GM23248 (cell line): ENCODE measurements around the gene STMND1. TPM values are rescaled to one million over a fixed set of nuclear protein-coding genes. Genes with fewer than 3 reads are reported as not detected.

Experiments
- DNase-seq: peaks from one replicate; pipeline ENCODE4 v3.0.0-alpha.2; 2015
- H2AFZ ChIP-seq: fragments of 200-600 bp; sonication (generic); 2 replicates; pipeline ENCODE4 v1.6.1; 2016; ENCODE audit warnings: antibody characterized with exemption
- H3F3A ChIP-seq: fragments of 200-600 bp; sonication (generic); 2 replicates; pipeline ENCODE4 v1.6.1; 2016; ENCODE audit warnings: mild to moderate bottlenecking, antibody characterized with exemption, mixed run types; ENCODE audit not compliant: insufficient read depth
- H3K27ac ChIP-seq: fragments of 200-600 bp; sonication (generic); 2 replicates; pipeline ENCODE4 v1.5.1; 2016; ENCODE audit warnings: mild to moderate bottlenecking
- H3K27me3 ChIP-seq: fragments of 200-600 bp; sonication (generic); replicated peaks from 2 replicates; pipeline ENCODE4 v1.6.1; 2016; ENCODE audit warnings: mild to moderate bottlenecking; ENCODE audit not compliant: insufficient read depth
- H3K36me3 ChIP-seq: fragments of 200-600 bp; sonication (generic); 2 replicates; pipeline ENCODE4 v1.6.1; 2016; ENCODE audit warnings: low read depth, mild to moderate bottlenecking
- H3K4me1 ChIP-seq: fragments of 200-600 bp; sonication (generic); 2 replicates; pipeline ENCODE4 v1.6.1; 2016; ENCODE audit warnings: mild to moderate bottlenecking; ENCODE audit not compliant: insufficient read depth
- H3K4me2 ChIP-seq: fragments of 200-600 bp; sonication (generic); one replicate; pipeline ENCODE4 v1.6.1; 2016; ENCODE audit warnings: mild to moderate bottlenecking; ENCODE audit not compliant: unreplicated experiment
- H3K4me3 ChIP-seq: fragments of 200-600 bp; sonication (generic); 2 replicates; pipeline ENCODE4 v1.5.1; 2016; ENCODE audit warnings: mild to moderate bottlenecking
- H3K79me2 ChIP-seq: fragments of 200-600 bp; sonication (generic); 2 replicates; pipeline ENCODE4 v1.6.1; 2016; ENCODE audit warnings: mild to moderate bottlenecking; ENCODE audit not compliant: insufficient read depth
- H3K9ac ChIP-seq: fragments of 200-600 bp; sonication (generic); 2 replicates; pipeline ENCODE4 v1.6.1; 2016; ENCODE audit warnings: mild to moderate bottlenecking
- H3K9me2 ChIP-seq: fragments of 200-600 bp; sonication (generic); 2 replicates; pipeline ENCODE4 v1.6.1; 2016; ENCODE audit warnings: mixed run types, mild to moderate bottlenecking, moderate library complexity; ENCODE audit not compliant: insufficient read depth
- H3K9me3 ChIP-seq: fragments of 200-600 bp; sonication (generic); one replicate; pipeline ENCODE4 v1.6.1; 2017; ENCODE audit warnings: low read depth
- H4K20me1 ChIP-seq: fragments of 200-600 bp; sonication (generic); 2 replicates; pipeline ENCODE4 v1.6.0; 2016; ENCODE audit not compliant: insufficient read depth
- EZH2 ChIP-seq: fragments of 200-600 bp; sonication (generic); IDR thresholded peaks from 2 replicates; pipeline ENCODE4 v1.6.1; 2018; ENCODE audit warnings: antibody characterized with exemption, mild to moderate bottlenecking; ENCODE audit not compliant: insufficient read depth, poor library complexity, severe bottlenecking
- EZH2phosphoT487 ChIP-seq: fragments of 200-600 bp; sonication (generic); IDR thresholded peaks from 2 replicates; pipeline ENCODE4 v1.6.1; 2018; ENCODE audit warnings: antibody characterized with exemption, moderate library complexity, mild to moderate bottlenecking, low read depth; ENCODE audit not compliant: insufficient read depth
- WGBS, 2 experiments: methylation state at CpG; one replicate each; pipeline ENCODE4 v1.1.6; 2015 to 2017; ENCODE audit warnings: low lambda C conversion rate in 2 of 2, low coverage in 1 of 2; ENCODE audit errors: missing lambda C conversion rate in 2 of 2; 5-methylcytosine and 5-hydroxymethylcytosine counted together
- in situ Hi-C: fragments of 300-500 bp; cut with MboI; formaldehyde crosslinking; loops from 2 replicates; pipeline ENCODE4 v1.15.0; 2020
- polyA plus RNA-seq: library from polyadenylated mRNA; unstranded; fragments of >200 nt; fragmentation: Nextera tagmentation; extraction: Ambion mirVana; gene quantifications from 2 replicates; pipeline ENCODE4 v1.2.1, GENCODE V29; 2016
- total RNA-seq: library from RNA; depleted of rRNA; stranded (reverse); fragments of >200 nt; shearing (Covaris generic); gene quantifications from 2 replicates; pipeline ENCODE4 v1.2.3, GENCODE V29; 2014

The STMND1 gene
- total and polyA plus RNA-seq, 2 experiments from 2014 or later = not detected

DNA sequence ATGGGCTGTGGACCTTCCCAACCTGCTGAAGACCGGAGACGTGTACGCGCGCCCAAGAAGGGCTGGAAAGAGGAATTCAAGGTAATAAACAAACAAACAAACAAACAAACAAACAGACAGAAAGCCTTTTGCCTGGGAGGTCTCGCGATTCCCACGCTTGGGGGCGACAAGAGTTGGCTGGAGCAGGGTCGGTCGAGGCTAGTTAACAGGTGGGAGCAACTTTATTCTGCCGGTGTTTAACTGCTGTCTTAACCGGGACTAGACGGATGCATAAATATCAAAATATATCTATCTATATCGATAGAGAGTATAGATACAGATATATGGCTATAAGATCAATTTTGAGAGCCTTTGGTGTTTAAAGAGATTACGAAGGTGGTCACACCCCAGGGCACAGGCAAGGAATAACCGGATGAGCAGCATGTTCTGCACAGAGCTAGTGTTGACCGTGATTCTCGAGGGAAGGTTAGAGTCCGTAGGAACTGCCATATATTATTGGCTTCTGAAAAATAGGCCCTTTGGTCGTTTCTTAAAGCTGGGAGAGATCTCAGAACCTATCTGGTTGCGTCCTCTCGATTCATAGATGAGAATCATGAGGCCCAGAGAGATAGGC, 514 bp downstream of the STMND1 start:
- Histone ChIP-seq H3F3A (peaks cover 2% of the 10 kb centered on the region; the same call in 1 of the 2 replicates), H3K36me3 (no peaks in the 10 kb centered on the region), H2AFZ (peak overlapping the region; percentile 70), H3K27ac (no peak overlapping the region), H3K4me2 (peak overlapping the region; percentile 98), H3K4me3 (peak overlapping the region; percentile 70), H3K9me2 (no peaks in the 10 kb centered on the region), H4K20me1 (no peaks in the 10 kb centered on the region), H3K79me2 (no peaks in the 10 kb centered on the region), H3K4me1 (peaks cover 10% of the 10 kb centered on the region), H3K9ac (0 out of 2 replicates have a peak overlapping the region, but pooled peaks have one; percentile 13), H3K27me3 (peaks cover 26% of the 10 kb centered on the region), H3K9me3 (no peaks in the 10 kb centered on the region)
- 32 to 34% methylated on average over 21 to 23 of the region's 23 CpGs for WGBS, 2 experiments
- TF ChIP-seq EZH2 (no peak), EZH2phosphoT487 (no peak)
- in situ Hi-C loops = no loop called here
- no peak for DNase-seq

DNA sequence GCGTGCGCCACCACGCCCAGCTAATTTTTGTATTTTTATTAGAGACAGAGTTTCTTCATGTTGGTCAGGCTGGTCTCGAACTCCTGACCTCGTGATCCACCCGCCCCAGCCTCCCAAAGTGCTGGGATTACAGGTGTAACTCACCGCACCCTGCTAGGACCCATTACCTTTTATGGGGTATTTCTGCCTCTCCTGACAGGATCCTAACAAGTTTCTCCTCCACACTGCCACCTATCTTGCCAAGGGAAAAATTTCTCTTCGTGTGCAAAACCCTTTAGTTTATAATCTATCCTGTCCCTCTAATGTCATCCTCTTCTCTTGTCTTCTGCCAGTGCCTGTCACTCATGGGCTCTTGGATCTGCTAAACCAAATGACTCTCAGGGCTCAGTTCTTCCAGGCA, 1.9 kb downstream of the STMND1 start:
- H3K4me3 ChIP-seq = no peak overlapping the region
- H3K9me3 ChIP-seq = no peaks in the 10 kb centered on the region
- H3K36me3 ChIP-seq = no peaks in the 10 kb centered on the region
- no peaks in the 10 kb centered on the region for H3K9me2 ChIP-seq
- H3K9ac ChIP-seq = no peak overlapping the region
- no peaks in the 10 kb centered on the region for H3K79me2 ChIP-seq
- H2AFZ ChIP-seq = no peak overlapping the region
- peaks cover 26% of the 10 kb centered on the region for H3K27me3 ChIP-seq
- H3F3A ChIP-seq = peaks cover 14% of the 10 kb centered on the region
- TF ChIP-seq EZH2phosphoT487 (no peak), EZH2 (no peak)
- peak; percentile 34 for DNase-seq
- no peak overlapping the region for H3K27ac ChIP-seq
- no peaks in the 10 kb centered on the region for H4K20me1 ChIP-seq
- H3K4me2 ChIP-seq = no peak overlapping the region
- peaks cover 21% of the 10 kb centered on the region for H3K4me1 ChIP-seq
- WGBS, 2 experiments = 66 to 68% methylated on average over 8 of the region's 8 CpGs
- in situ Hi-C loops = no loop called here

DNA sequence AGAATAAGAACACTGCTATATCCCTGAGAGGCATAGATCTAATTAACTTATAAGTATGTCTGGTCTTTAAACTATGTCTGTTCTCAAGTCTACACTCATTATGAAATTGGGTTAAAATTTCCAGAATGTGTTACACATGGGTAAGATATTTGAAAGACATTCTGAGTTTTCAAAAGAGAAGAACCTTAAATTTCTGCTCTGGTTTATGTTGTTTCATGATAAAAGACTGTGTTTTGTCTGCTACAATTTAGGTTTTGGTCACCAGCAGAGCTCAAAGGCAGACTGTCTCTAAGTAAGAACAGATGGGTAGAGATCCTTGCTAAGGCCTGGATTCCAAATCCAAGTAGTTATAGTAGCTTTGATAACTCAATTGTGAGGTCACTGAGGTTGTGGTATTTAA, 6.0 kb downstream of the STMND1 start:
- H3K27ac ChIP-seq = peak overlapping the region; percentile 16

DNA sequence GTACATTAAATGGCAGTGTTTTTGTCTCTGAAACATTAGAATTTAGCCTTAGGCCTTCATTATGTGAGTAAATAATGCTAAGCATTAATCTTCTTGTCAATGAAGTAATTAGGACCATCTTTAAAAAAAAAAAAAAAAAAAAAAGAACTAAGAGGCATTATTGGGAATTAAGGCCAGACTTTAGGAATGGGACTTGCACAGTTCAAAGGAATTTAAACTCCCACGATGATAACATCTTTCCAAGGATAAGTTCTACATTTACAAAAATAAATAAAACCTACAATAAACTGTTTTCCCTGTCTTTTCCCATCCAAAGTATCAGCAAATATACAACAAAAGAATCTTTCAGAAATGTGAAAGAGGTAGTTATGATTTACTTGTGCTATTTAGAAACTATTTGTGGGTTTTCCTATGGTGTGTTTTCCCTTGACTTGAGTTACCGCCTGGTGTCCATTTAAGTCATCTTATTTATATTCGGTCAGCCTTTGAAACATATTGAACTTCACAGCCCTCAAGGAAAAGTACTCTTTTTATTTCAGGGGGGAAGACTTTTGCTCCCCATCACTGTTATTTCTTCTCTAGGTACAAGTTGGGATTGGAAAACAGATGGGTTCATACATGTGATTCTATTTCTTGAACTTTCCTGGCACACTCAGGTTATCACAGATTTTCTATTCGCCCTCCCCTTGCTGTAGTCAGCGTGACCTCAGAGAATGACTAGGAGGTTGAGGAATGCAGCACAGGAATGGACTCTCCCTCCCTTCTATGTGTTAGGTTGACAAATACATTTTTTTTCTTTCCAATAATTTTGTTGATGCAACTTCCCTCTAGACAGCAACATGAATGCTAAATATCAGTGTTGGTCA, 13.6 kb downstream of the STMND1 start:
- peak overlapping the region; percentile 51; the same call in 1 of the 2 replicates for H2AFZ ChIP-seq
- 41 to 45% methylated on average over 5 of the region's 5 CpGs for WGBS, 2 experiments
- TF ChIP-seq EZH2phosphoT487 = no peak
- no peak for TF ChIP-seq EZH2
- DNase-seq = peak; percentile 90
- no peaks in the 10 kb centered on the region for H3K9me2 ChIP-seq
- no peaks in the 10 kb centered on the region for H3K79me2 ChIP-seq
- H3K36me3 ChIP-seq = no peaks in the 10 kb centered on the region
- peak overlapping the region; percentile 21 for H3K4me2 ChIP-seq
- in situ Hi-C loops = no loop called here
- H3K9me3 ChIP-seq = no peaks in the 10 kb centered on the region
- no peak overlapping the region for H3K9ac ChIP-seq
- H3K27ac ChIP-seq = peak overlapping the region; percentile 41
- H4K20me1 ChIP-seq = no peaks in the 10 kb centered on the region
- peaks cover 21% of the 10 kb centered on the region for H3K4me1 ChIP-seq
- H3K4me3 ChIP-seq = no peak overlapping the region
- peaks cover 5% of the 10 kb centered on the region for H3F3A ChIP-seq
- H3K27me3 ChIP-seq = no peaks in the 10 kb centered on the region

More for the DNA sequence above, 6.0 kb downstream of the STMND1 start:
- H2AFZ ChIP-seq = 0 out of 2 replicates have a peak overlapping the region, but pooled peaks have one; percentile 8
- H3K4me3 ChIP-seq = no peak overlapping the region
- no peaks in the 10 kb centered on the region for H3K36me3 ChIP-seq
- peaks cover under 1% of the 10 kb centered on the region; the same call in 1 of the 2 replicates for H3K27me3 ChIP-seq
- H3K9ac ChIP-seq = no peak overlapping the region
- in situ Hi-C loops = no loop called here
- H3K9me2 ChIP-seq = no peaks in the 10 kb centered on the region
- peaks cover 13% of the 10 kb centered on the region for H3K4me1 ChIP-seq
- no peaks in the 10 kb centered on the region for H3K79me2 ChIP-seq
- no peaks in the 10 kb centered on the region for H4K20me1 ChIP-seq
- DNase-seq = peak; percentile 52
- H3F3A ChIP-seq = peaks cover 14% of the 10 kb centered on the region
- peak overlapping the region; percentile 36 for H3K4me2 ChIP-seq
- no peak for TF ChIP-seq EZH2phosphoT487
- TF ChIP-seq EZH2 = no peak
- H3K9me3 ChIP-seq = no peaks in the 10 kb centered on the region
